Bronchial epithelial cell (primary cell): ENCODE results near the gene CELA2B. TPM values are rescaled to one million over a fixed set of nuclear protein-coding genes. Genes with fewer than 3 reads are reported as not detected.

Experiments used
- DNase-seq: peaks from one replicate; pipeline ENCODE4 v3.0.0-alpha.2; 2010; ENCODE audit warnings: low read depth
- FAIRE-seq: peaks from 2 replicates; lab custom pipeline; 2011; peaks lifted over from hg19 to GRCh38; lab: Jason Lieb, UNC
- H3K27me3 ChIP-seq: 2 replicates; pipeline ENCODE4 v1.5.1; 2011; ENCODE audit warnings: low read length; ENCODE audit not compliant: control insufficient read depth, insufficient read depth
- H3K36me3 ChIP-seq: 2 replicates; pipeline ENCODE4 v1.5.1; 2011; ENCODE audit warnings: low read length; ENCODE audit not compliant: control insufficient read depth, insufficient read depth
- H3K4me3 ChIP-seq: 2 replicates; pipeline ENCODE4 v1.5.1; 2011; ENCODE audit warnings: mild to moderate bottlenecking, low read depth, low read length, control low read depth
- CTCF ChIP-seq: IDR thresholded peaks from 2 replicates; pipeline ENCODE4 v1.5.1; 2011; ENCODE audit warnings: mild to moderate bottlenecking, moderate library complexity, low read length, control low read depth, inconsistent platforms; ENCODE audit not compliant: insufficient read depth, severe bottlenecking
- total RNA-seq: library from RNA; depleted of rRNA; stranded (reverse); fragments of >200 nt; gene quantifications from 2 replicates; pipeline ENCODE4 v1.2.1, GENCODE V29; 2014

Gene CELA2B
- total RNA-seq, 1 donor from 2014 or later, result not detected

DNA sequence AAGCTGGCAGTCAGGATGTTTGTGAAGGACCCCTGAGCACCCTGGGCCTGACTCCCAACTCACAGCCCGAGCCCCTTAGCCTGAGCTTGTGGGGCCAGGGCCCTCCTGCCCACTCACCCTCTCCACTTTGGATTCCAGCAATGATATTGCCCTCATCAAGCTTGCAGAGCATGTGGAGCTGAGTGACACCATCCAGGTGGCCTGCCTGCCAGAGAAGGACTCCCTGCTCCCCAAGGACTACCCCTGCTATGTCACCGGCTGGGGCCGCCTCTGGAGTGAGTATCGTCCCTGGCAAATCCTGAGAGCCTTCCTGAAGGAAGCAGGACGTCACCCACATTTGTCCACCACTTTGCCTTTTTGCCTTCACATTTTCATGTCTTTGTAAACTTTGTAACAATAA lies 32.6 kb upstream of the CELA2B start:
- Histone ChIP-seq H3K27me3 (no peaks in the 10 kb centered on the region), H3K36me3 (no peaks in the 10 kb centered on the region), H3K4me3 (no peak overlapping the region)
- no peak for TF ChIP-seq CTCF
- FAIRE-seq, result no peak
- DNase-seq, result no peak

GRCh38 chr1:15444468-15445389 lies 31.2 kb upstream of the CELA2B start:
- no peaks in the 10 kb centered on the region for H3K36me3 ChIP-seq
- DNase-seq, result no peak
- TF ChIP-seq CTCF, result no peak
- H3K4me3 ChIP-seq, result no peak overlapping the region
- FAIRE-seq, result peak; percentile 60
- no peaks in the 10 kb centered on the region for H3K27me3 ChIP-seq

- Histone ChIP-seq H3K36me3 (no peaks in the 10 kb centered on the region), H3K4me3 (no peak overlapping the region), H3K27me3 (no peaks in the 10 kb centered on the region)
- DNase-seq (no peak), FAIRE-seq (no peak)
- TF ChIP-seq CTCF, result no peak
Observed at GRCh38 chr1:15445390-15446122, 30.3 kb upstream of the CELA2B start.

DNA sequence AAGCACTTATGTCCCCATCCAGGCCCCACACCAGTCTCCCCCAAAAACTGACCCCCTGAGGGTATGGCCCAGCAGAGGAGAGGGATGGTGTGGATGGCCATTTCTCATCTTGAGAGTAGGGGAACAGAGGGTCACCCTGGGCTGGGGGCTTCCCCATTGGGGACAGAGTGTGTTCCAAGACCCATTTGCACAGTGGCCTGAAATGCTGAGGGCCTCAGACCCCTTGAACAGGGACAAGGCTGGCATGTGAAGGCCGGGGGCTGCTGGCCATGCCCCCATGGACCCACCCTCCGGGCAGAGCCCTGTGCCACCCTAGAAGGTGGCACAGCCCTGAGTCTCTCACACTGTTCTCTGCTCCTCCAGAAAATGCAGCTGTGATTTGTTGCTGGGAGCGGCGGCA lies 29.7 kb upstream of the CELA2B start:
- no peak for FAIRE-seq
- TF ChIP-seq CTCF, result no peak
- no peak for DNase-seq
- Histone ChIP-seq H3K4me3 (no peak overlapping the region), H3K27me3 (no peaks in the 10 kb centered on the region), H3K36me3 (no peaks in the 10 kb centered on the region)

GRCh38 chr1:15448877-15449462 lies 26.9 kb upstream of the CELA2B start:
- FAIRE-seq, result no peak
- Histone ChIP-seq H3K27me3 (no peaks in the 10 kb centered on the region), H3K36me3 (no peaks in the 10 kb centered on the region), H3K4me3 (no peak overlapping the region)
- no peak for TF ChIP-seq CTCF
- no peak for DNase-seq
